Measurements from ENCODE around the gene IGSF5. TPM values are rescaled to one million over a fixed set of nuclear protein-coding genes. Genes with fewer than 3 reads are reported as not detected.

IGSF5 gene
- total and polyA plus RNA-seq, 3 donors from 2014 or later = 0.39 to 1.6 (median 0.62) TPM

DNA sequence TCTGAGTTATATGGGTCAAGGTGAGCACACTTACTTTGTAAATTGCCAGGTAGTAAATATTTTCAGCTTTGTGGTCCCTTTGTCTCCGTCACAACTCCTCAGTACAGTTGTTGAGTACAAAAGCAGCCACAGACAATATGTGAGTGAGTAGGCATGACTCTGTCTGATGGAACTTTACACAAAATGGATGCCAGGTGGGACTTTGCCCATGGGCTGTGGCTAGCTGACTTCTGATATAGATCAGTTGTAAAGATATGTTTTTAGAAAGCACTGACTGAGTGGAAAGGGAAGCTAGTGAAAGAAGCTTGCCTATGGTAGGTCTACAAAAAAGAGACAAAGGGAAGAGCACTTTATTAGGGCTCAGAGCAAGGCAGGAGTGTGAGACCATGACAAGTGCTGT is 23.1 kb upstream of the IGSF5 start:
- H3K4me1 ChIP-seq = no peaks in the 10 kb centered on the region
- intact Hi-C loops (cut with DNase I; ENCODE audit: low total_unique reads) = no loop called here
- H3K4me3 ChIP-seq = no peak overlapping the region
- H3K27me3 ChIP-seq = no peaks in the 10 kb centered on the region
- no peak for DNase-seq
- H3K9me3 ChIP-seq = no peaks in the 10 kb centered on the region
- TF ChIP-seq, protein P1, sequence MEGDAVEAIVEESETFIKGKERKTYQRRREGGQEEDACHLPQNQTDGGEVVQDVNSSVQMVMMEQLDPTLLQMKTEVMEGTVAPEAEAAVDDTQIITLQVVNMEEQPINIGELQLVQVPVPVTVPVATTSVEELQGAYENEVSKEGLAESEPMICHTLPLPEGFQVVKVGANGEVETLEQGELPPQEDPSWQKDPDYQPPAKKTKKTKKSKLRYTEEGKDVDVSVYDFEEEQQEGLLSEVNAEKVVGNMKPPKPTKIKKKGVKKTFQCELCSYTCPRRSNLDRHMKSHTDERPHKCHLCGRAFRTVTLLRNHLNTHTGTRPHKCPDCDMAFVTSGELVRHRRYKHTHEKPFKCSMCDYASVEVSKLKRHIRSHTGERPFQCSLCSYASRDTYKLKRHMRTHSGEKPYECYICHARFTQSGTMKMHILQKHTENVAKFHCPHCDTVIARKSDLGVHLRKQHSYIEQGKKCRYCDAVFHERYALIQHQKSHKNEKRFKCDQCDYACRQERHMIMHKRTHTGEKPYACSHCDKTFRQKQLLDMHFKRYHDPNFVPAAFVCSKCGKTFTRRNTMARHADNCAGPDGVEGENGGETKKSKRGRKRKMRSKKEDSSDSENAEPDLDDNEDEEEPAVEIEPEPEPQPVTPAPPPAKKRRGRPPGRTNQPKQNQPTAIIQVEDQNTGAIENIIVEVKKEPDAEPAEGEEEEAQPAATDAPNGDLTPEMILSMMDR (IDR thresholded peaks at IDR 0.05) = no peak
- WGBS, 2 donors = 94 to 100% methylated on average over 1 of the region's 1 CpG
- H3K27ac ChIP-seq = no peak overlapping the region
- H3K36me3 ChIP-seq (ENCODE audit: low read depth, missing control alignments) = no peaks in the 10 kb centered on the region

DNA sequence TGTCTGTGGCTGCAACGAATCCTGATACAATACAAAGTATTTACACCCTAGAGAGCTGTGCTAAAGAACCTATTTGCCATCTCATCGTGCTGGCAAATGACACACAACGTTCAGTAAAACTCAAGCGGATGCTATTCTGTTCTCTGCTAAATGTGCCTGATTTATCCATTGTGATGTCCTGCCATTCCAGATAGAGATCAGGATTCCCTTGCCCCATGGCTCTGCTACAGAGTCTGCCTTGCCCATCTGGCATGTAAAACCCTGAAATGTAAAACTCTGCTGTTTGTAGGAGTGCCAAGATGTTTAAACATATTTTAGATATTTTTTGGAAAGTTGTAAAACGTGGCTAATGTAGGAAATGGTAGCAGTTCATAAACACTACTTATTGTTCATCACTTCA is 20.0 kb upstream of the IGSF5 start:
- 81 to 88% methylated on average over 5 of the region's 5 CpGs for WGBS, 2 donors
- intact Hi-C loops (cut with DNase I; ENCODE audit: low total_unique reads) = no loop called here
- DNase-seq = no peak

DNA sequence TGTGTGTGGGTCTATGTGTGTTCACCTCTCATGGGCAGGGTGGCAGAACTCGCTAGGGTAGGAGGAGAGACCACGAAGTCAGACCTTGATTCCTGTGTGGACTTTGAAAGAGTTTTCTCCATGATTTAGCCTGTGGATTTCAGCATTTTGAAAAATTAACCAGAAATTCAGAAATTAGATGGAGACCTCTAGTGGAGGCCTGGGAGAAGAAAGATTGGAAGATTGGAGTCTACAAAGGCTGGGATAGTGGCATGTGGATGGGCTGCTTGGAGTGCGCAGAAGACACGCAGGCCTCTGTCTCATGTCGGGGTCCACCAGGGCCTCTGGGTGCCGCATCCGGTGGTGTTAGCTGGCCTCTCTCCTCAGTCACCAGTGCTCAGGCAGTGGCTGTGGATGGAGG is 18.9 kb upstream of the IGSF5 start:
- intact Hi-C loops (cut with DNase I; ENCODE audit: low total_unique reads) = no loop called here
- no peaks in the 10 kb centered on the region for H3K4me1 ChIP-seq
- H3K36me3 ChIP-seq (ENCODE audit: low read depth, missing control alignments) = no peaks in the 10 kb centered on the region
- DNase-seq = no peak
- H3K4me3 ChIP-seq = no peak overlapping the region
- 97 to 98% methylated on average over 7 of the region's 7 CpGs for WGBS, 2 donors
- H3K27ac ChIP-seq = no peak overlapping the region
- no peaks in the 10 kb centered on the region for H3K27me3 ChIP-seq
- TF ChIP-seq POLR2A (IDR thresholded peaks at IDR 0.05) = no peak
- TF ChIP-seq, protein P1 (IDR thresholded peaks at IDR 0.05) = no peak
- no peaks in the 10 kb centered on the region for H3K9me3 ChIP-seq

More for the DNA sequence above, 20.0 kb upstream of the IGSF5 start:
- TF ChIP-seq POLR2A (IDR thresholded peaks at IDR 0.05) = no peak
- TF ChIP-seq, protein P1 (IDR thresholded peaks at IDR 0.05) = no peak
- no peak overlapping the region for H3K27ac ChIP-seq
- no peaks in the 10 kb centered on the region for H3K36me3 ChIP-seq (ENCODE audit: low read depth, missing control alignments)
- no peaks in the 10 kb centered on the region for H3K4me1 ChIP-seq
- H3K4me3 ChIP-seq = no peak overlapping the region
- H3K27me3 ChIP-seq = no peaks in the 10 kb centered on the region
- H3K9me3 ChIP-seq = no peaks in the 10 kb centered on the region

DNA sequence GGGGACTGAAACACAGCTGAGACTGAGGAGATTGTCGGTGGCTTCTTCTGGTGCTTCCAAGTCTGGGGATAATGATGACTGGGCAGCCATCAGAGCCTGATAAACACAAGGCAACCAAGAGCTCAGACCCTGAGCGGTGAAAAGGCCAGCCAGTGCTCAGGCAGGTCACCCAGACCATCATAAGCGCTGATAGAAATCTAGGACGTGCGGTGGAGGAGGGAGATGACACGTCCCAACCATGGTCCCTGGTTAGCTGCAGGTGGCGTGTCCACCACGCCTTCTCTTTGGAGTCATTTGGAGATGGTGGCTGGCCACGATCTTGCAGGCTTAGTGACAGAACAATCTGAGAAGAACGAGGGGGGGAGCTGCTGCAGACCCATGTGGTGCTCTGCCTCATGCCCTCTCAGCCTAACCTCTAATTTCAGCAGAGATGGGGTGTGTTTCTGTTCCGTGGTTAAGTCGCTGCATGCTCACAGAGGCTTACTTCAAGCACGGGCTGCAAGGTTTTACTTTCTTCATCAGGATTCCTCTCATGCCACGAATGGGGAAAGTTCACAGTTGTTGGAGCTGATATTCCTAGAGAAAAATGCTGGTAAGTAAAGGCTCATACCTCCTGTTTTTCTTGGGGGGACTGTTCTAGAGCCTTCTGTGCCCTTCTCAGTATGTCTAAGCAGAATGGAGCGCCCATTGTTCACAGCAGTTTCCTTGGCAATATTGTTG is 17.4 kb upstream of the IGSF5 start:
- TF ChIP-seq, protein P1 (IDR thresholded peaks at IDR 0.05) = no peak
- no peak for TF ChIP-seq POLR2A (IDR thresholded peaks at IDR 0.05)
- Histone ChIP-seq H3K36me3 (ENCODE audit: low read depth, missing control alignments) (no peaks in the 10 kb centered on the region), H3K9me3 (no peaks in the 10 kb centered on the region), H3K27me3 (no peaks in the 10 kb centered on the region), H3K4me3 (no peak overlapping the region), H3K4me1 (no peaks in the 10 kb centered on the region), H3K27ac (no peak overlapping the region)
- intact Hi-C loops (cut with DNase I; ENCODE audit: low total_unique reads) = no loop called here
- WGBS, 2 donors = 88 to 91% methylated on average over 15 of the region's 15 CpGs
- DNase-seq = no peak

DNA sequence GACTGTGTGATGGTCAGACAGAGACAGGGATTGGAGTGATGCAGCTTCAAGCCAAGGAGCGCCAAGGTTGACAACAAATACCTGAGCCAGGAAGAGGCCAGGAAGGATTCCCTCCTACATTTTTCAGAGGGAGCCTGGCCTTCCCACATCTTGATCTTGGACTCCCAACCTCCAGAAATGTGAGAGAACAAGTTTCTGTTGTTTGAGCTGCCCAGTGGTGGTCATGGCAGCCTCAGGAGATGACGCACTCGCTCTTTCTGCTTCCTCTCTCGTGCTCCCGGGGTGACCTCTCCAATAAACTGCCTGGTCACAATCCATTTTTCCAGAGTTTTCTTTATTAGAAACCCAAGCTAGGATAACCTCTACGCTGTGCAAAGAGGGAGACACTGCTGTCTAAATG is 16.6 kb upstream of the IGSF5 start:
- intact Hi-C loops (cut with DNase I; ENCODE audit: low total_unique reads) = no loop called here
- WGBS, 2 donors = 89 to 93% methylated on average over 6 of the region's 6 CpGs
- H3K36me3 ChIP-seq (ENCODE audit: low read depth, missing control alignments) = no peaks in the 10 kb centered on the region

More for the DNA sequence above, 16.6 kb upstream of the IGSF5 start:
- Histone ChIP-seq H3K27me3 (no peaks in the 10 kb centered on the region), H3K4me1 (no peaks in the 10 kb centered on the region), H3K9me3 (no peaks in the 10 kb centered on the region), H3K27ac (no peak overlapping the region), H3K4me3 (no peak overlapping the region)
- DNase-seq = no peak
- TF ChIP-seq POLR2A (IDR thresholded peaks at IDR 0.05) = no peak
- TF ChIP-seq, protein P1 (IDR thresholded peaks at IDR 0.05) = no peak
